GM18505 (cell line): ENCODE results near the gene GRHL3.

Experiments
- ATAC-seq: cut with Tn5 transposase; IDR thresholded peaks from one replicate; pipeline ENCODE4 v1.9.1; 2021; ENCODE audit not compliant: unreplicated experiment
- POLR2A ChIP-seq: IDR thresholded peaks from 4 replicates; pipeline ENCODE4 v1.6.1; 2011; ENCODE audit warnings: borderline replicate concordance; ENCODE audit not compliant: insufficient read depth, insufficient read length; ENCODE audit errors: extremely low read depth

The GRHL3 gene

GRCh38 chr1:24373710-24374109 is 54.6 kb downstream of the GRHL3 start:
- no peak for ATAC-seq
- TF ChIP-seq POLR2A = no peak

GRCh38 chr1:24374891-24375786 is 56.0 kb downstream of the GRHL3 start:
- no peak for TF ChIP-seq POLR2A
- no peak for ATAC-seq

- no peak for TF ChIP-seq POLR2A
- no peak for ATAC-seq
Measured at GRCh38 chr1:24379733-24380315, 60.7 kb downstream of the GRHL3 start.

- no peak for TF ChIP-seq POLR2A
- ATAC-seq = no peak
Measured at GRCh38 chr1:24380508-24380907, 61.4 kb downstream of the GRHL3 start.

GRCh38 chr1:24381256-24381655 is 62.1 kb downstream of the GRHL3 start:
- no peak for ATAC-seq
- no peak for TF ChIP-seq POLR2A

- TF ChIP-seq POLR2A = no peak
- no peak for ATAC-seq
Measured at GRCh38 chr1:24382165-24382577, 63.0 kb downstream of the GRHL3 start.

GRCh38 chr1:24383381-24383940 is 64.3 kb downstream of the GRHL3 start:
- no peak for TF ChIP-seq POLR2A
- ATAC-seq = no peak

- no peak for ATAC-seq
- TF ChIP-seq POLR2A = no peak
Measured at GRCh38 chr1:24384251-24385090, 65.3 kb downstream of the GRHL3 start.

GRCh38 chr1:24385160-24385940 is 66.2 kb downstream of the GRHL3 start:
- TF ChIP-seq POLR2A = no peak
- no peak for ATAC-seq

GRCh38 chr1:24386241-24386640 is 67.1 kb downstream of the GRHL3 start:
- ATAC-seq = no peak
- no peak for TF ChIP-seq POLR2A

GRCh38 chr1:24386931-24387330 is 67.8 kb downstream of the GRHL3 start:
- no peak for TF ChIP-seq POLR2A
- no peak for ATAC-seq

GRCh38 chr1:24387636-24388175 is 68.5 kb downstream of the GRHL3 start:
- no peak for TF ChIP-seq POLR2A
- ATAC-seq = no peak

- no peak for ATAC-seq
- TF ChIP-seq POLR2A = no peak
Measured at GRCh38 chr1:24388331-24388885, 69.3 kb downstream of the GRHL3 start.

- ATAC-seq = no peak
- TF ChIP-seq POLR2A = no peak
Measured at GRCh38 chr1:24389231-24389678, 70.1 kb downstream of the GRHL3 start.
